Brain pericyte (primary cell): ENCODE results near the gene TNRC6A.
"Not testable (repeated sequence)": the region's sequence is repeated elsewhere in the genome, so short reads cannot be mapped to it uniquely, and the experiment has no call there.

Experiments used
- DNase-seq: peaks from one replicate; pipeline ENCODE4 v3.0.0-alpha.2; 2012; ENCODE audit warnings: low read depth, low spot score

Gene TNRC6A

DNA sequence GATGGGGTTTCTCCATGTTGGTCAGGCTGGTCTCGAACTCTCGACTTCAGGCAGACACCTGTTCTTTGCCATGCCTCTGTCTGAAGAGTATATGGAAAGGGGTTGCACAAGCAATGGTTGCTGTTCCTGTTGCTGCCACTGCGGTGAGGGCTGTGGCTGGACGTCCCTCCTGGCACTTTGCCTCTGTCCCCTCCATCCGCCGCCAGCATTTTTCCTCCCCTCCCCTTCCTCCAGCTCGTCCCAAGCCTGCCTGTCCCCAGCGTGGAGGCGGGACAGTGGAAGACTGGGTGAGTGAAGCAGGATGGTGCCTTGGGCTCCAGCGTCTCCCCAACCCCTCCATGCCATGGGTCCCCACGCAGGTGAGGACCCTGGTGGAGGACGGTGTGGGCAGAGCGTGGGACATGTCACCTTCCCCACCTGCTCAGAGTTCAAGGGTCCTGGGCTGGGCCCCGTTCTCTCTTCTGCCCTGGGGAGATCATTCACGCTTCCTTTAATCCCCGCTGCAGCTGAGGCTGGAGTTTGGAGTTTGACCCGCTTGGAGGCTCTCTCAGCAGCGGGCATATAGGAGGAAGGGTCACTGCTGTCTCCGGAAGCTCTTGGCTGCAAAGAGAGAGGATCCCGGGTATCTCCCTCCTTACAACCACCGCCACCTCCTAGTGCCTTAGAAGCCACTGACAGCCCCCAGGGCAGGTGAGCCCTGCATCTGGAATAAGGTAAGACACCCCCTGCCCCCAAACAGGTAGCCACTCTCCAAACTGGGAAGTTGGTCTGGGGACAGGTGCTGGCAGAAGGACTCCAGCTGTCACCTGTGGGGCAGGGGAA, 116.5 kb downstream of the TNRC6A start, which contains the start of gene SLC5A11:
Gene SLC5A11 (plus strand): TSS at position 238 of the 822 bp plus-strand sequence. CDS start 12,681 bp downstream, outside the sequence.
- DNase-seq = no peak

DNA sequence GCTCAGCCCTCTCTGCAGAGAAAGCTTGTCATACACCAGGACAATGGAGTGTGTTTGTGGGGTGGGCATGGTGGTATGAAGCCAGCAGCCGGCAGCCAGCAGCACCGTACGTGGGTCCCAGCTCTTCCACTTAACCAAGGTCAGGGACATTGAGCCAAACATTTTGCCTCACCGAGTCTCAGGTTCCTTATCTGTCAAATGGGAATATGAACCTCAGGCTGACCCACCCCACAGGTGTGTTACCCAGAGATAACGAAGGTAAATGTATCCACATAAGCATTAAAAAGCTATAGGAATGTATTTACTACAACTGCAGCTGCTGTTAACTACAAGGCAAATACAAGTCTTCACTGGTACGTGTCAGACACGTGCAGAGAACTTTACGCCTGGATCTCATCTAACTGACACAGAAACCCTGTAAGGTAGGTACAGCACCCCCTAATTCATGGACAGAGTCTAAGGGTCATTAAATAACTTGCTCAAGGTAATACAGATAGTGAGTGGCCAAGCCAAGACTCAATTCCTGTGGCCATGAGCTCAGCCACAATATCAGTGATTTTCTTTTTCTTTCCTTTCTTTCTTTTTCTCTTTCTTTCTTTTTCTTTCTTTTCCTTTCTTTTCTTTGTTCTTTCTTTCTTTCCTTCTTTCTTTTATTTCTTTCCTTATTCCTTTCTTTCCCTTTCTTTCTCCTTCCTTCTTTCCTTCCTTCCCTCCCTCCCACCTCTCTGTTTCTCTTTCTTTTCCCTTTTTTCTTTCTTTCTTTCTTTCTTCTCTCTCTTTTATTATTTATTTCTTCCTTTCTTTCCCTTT, 117.3 kb downstream of the TNRC6A start:
- DNase-seq = no peak

GRCh38 chr16:24847358-24847664, 117.9 kb downstream of the TNRC6A start:
- DNase-seq = no peak

DNA sequence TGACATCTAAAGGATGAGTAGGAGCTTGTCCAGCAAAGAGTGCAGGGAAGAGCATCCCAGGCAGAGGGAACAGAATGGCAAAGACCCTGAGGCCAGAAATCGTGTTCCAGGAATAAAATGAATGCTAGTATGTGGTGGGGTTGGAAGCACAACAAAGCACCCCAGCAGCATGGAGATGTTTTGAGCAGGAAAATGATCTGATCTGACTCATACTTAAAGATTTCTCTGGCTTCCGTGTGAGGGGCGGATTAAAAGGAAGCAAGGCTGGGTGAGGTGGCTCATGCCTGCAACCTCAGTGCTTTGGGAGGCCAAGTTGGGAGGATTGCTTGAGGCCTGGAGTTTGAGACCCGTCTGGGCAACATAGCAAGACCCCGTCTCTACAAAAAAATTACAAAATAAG, 118.6 kb downstream of the TNRC6A start:
- no peak for DNase-seq

GRCh38 chr16:24849641-24850040, 120.2 kb downstream of the TNRC6A start:
- no peak for DNase-seq

DNA sequence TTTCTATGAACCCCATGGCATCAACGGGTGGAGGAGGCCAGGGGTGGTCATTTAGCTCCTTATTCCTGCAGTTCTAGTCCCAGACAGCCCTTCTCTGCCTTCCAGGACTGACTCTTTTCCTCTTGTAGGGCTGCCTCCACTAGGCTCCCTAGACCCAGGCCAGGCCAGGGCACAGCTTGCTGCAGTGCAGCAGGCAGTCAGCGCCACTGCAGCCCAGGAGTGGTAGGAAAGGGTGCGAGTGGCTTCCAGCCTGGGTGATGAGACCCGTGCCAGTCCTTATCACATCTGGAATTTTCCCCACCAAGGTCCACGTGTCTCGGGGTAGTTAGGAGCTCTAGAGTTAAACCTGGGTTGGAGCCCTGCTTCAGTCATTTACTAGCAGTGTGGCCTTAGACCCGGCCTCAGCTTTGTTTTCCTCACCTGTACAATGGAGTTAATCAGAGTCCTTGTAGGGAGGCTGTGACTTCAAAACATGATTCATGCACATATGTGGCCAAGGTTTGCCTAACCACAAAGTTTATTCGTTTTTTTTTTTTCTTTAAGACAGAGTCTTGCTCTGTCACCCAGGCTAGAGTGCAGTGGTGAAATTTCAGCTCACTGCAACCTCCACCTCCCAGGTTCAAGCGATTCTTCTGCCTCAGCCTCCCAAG, 121.0 kb downstream of the TNRC6A start:
- no peak for DNase-seq

DNA sequence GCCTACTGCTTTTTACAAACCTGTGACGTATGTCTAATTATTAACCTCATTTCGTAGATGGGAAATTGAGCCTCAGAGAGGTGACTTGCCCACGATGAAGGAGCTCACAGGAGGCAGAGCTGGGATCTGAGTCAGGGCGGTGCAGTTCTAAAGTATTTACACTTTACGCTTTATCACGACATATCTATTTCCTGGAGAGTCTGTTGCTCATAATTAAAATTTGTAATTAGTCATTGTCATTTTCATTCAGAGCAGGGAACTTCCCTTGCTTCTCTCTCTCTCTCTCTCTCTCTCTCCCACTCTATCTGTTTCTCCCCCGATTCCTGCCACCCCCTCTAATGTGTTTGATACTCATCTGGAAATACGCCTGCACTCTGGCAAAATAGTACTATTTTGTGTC, 122.2 kb downstream of the TNRC6A start:
- no peak for DNase-seq

DNA sequence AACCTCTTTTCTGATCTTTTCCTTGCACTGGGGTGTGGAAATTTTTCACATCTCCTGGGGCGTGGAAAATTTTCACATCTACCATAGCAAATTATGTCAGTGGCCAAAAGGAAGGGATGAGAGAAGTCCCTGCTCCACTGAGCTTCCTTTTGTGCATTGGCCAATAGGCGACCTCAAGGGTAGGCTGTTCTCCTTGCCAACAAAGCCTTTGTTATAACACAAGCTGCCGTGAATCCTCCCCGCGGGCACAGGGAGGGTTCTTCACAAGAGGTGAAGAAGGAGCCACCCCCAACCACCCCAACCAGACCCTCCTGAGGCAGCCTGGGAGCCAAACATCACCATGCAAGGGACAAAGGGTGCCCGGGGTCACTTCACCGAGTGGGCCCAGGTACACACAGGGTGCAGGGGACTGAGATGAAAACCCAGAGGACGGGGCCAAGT, 122.8 kb downstream of the TNRC6A start:
- no peak for DNase-seq

DNA sequence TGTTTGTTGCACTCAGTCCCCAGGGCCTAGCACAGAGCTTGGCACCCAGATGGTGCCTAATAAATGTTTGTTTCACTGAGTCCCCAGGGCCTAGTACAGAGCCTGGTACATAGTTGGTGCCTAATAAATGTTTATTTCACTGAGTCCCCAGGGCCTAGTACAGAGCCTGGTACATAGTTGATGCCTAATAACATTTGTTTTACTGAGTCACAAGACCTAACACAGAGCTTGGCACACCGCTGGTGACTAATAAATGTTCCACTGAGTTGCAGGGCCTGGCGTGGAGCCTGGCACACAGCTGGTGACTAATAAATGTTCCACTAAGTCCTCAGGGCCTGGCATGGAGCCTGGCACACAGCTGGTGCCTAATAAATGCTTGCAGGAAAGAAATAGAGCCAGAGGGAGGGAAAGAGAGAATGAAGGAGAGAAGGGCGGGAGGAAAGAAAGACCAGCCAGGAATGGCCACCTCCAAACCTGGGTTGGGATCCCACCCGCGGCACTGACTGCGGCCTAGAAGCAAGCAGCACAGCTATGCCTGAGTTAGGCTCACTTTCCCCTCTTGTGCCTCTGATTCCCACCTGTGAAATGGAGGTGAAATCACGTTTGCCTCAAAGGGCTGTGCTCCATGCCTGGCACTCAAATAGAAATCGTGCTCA, 123.8 kb downstream of the TNRC6A start:
- DNase-seq = no peak

GRCh38 chr16:24853830-24854229, 124.4 kb downstream of the TNRC6A start:
- no peak for DNase-seq

DNA sequence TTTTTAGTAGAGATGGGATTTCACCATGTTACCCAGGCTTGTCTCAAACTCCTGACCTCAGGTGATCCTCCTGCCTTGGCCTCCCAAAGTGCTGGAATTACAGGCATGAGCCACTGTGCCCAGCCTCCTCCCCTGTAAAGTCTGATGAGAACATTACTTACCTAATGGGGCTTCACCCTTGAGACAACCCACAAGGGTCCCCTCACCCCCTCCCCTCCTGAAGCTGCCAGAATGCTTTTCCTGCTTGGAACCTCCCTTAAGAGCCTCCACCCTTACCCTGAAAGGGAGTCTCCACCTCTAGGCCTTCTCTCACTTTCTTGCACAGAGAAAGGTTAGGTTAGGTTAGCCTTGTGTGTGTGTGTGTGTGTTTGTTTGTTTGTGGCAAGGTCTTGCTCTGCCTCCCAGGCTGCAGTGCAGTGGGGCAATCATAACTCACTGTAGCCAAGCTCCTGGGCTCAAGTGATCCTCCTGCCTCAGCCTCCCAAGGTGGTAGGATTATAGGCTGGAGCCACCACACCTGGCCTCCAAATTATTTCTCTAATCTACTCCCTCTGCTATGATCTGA, 125.2 kb downstream of the TNRC6A start:
- DNase-seq = no peak

DNA sequence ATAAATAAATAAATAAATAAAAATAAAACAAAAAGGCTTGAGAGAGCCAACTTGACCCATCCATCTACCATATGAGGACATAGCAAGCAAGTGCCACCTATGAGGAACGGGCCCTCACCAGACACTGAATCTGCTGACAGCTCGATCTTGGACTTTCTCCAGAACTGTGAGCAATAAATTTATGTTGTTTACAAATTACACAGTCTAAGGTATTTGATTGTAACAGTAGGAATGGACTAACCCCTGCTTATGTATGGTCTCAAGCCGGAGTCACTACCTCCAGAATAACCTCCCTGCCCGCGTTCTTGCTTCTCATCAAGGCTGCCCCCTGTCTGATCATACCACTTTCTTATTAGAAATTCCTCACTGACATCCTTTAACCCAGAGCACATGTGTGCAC, 126.2 kb downstream of the TNRC6A start:
- no peak for DNase-seq

DNA sequence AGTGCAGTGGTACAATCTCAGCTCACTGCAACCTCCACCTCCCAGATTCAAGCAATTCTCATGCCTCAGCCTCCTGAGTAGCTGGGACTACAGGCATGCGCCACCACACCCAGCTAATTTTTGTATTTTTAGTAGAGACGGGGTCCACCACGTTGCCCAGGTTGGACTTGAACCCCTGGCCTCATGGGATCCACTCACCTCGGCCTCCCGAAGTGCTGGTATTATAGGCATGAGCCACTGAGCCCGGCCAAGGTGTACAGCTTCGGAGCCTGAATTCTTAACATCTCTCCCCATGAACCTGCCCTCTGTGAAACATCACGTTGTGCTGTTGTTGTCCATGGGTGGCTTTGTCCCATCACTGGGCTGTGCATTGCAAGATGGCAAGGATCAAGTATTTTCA, 127.4 kb downstream of the TNRC6A start:
- DNase-seq = not testable (repeated sequence)

- no peak for DNase-seq
These were observed 129.0 kb downstream of the TNRC6A start for GRCh38 chr16:24858219-24859041.

- DNase-seq = no peak
These were observed 132.0 kb downstream of the TNRC6A start for GRCh38 chr16:24861461-24861860.

- DNase-seq = no peak
These were observed 134.4 kb downstream of the TNRC6A start for GRCh38 chr16:24863582-24864437.

- no peak for DNase-seq
These were observed 139.6 kb downstream of the TNRC6A start for GRCh38 chr16:24869033-24869432.

- DNase-seq = no peak
These were observed 142.4 kb downstream of the TNRC6A start for GRCh38 chr16:24871891-24872290.

GRCh38 chr16:24873028-24873427, 143.6 kb downstream of the TNRC6A start:
- no peak for DNase-seq

DNA sequence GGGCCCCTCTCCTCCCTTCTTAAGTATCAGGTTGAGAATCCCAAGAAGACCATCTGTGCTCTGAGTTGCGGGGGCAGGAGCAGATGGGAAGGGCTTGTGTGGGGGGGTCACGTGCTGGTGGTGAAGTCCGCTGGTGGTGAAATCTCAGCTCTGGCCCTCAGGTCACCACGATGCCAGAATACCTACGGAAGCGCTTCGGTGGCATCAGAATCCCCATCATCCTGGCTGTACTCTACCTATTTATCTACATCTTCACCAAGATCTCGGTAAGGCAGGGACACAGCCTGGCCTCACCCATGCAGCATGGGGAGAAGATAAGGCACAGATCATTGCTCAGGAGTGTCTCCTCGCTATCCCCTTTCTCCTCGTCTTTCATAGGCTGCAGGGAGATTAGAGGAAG, 146.0 kb downstream of the TNRC6A start:
- DNase-seq = no peak
